Neuron (in vitro differentiated cells): ENCODE measurements around the gene ARSJ.

Experiments
- H2AFZ ChIP-seq: one replicate; pipeline ENCODE4 v1.6.1; 2013; ENCODE audit warnings: low read depth, mild to moderate bottlenecking, inconsistent platforms, low read length, moderate library complexity
- H3K27me3 ChIP-seq: one replicate; pipeline ENCODE4 v1.6.1; 2013; ENCODE audit warnings: low read length; ENCODE audit not compliant: insufficient read depth
- H3K36me3 ChIP-seq: one replicate; pipeline ENCODE4 v1.6.1; 2013; ENCODE audit warnings: low read length; ENCODE audit not compliant: insufficient read depth
- H3K4me1 ChIP-seq: one replicate; pipeline ENCODE4 v1.6.1; 2013; ENCODE audit warnings: low read length; ENCODE audit not compliant: insufficient read depth
- H3K4me3 ChIP-seq: 2 replicates; pipeline ENCODE4 v1.5.1; 2013; ENCODE audit warnings: mild to moderate bottlenecking, low read length, moderate library complexity
- H3K9me3 ChIP-seq: one replicate; pipeline ENCODE4 v1.6.1; 2013; ENCODE audit warnings: low read length

The ARSJ gene

DNA sequence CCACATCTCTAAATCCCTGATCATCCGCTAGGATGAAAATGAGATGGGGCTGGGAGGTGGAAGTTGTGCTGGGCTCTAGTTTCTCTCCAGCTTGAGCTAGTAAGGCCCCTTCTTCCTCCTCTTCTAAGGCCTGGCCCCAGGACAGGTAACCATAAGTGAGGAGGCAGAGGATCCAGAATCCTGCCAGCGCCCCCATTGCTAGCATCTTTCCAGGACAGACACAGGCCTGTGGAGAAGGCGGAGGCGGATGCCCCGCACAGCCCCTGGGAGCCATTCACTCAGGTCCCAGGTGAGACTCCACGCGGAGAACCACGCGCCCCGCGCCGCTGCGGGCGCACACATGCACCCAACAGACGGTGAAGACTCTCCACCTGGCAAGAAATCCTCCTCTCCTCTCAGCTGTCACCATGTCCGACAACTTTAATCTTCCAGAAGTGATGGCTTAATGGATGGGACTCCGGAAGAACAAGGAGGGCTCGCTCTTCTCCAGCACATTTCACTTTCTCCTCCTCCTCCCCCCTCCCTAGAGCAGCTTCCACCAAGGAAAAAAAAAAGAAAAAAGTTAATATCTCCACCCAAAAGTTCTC, 793 bp downstream of the ARSJ start:
- Histone ChIP-seq H3K4me1 (peaks cover 9% of the 10 kb centered on the region), H3K27me3 (peaks cover 37% of the 10 kb centered on the region), H3K36me3 (no peaks in the 10 kb centered on the region), H3K9me3 (no peaks in the 10 kb centered on the region), H2AFZ (peak overlapping the region; percentile 95), H3K4me3 (peak overlapping the region; percentile 57)

DNA sequence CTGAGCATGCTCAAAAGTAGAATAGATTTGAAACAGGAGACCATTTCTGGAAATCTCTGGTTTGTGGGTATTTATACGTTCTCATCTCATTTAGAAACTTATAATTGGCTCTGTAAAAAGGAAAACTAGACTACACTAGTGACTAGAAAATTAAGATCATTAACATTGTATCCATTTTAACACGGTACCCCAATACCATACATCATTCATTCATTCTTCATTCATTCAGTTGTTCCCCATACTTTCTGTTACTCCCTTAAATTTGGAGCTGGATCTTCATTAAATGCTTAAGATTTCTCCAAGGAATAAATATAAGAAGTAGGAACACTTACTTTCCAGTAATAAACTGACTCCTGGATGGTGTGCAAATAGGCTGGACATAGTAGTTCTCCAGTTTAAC, 1.3 kb downstream of the ARSJ start:
- peaks cover 9% of the 10 kb centered on the region for H3K4me1 ChIP-seq
- H2AFZ ChIP-seq = no peak overlapping the region
- H3K4me3 ChIP-seq = no peak overlapping the region
- H3K27me3 ChIP-seq = peaks cover 37% of the 10 kb centered on the region
- no peaks in the 10 kb centered on the region for H3K9me3 ChIP-seq
- no peaks in the 10 kb centered on the region for H3K36me3 ChIP-seq

DNA sequence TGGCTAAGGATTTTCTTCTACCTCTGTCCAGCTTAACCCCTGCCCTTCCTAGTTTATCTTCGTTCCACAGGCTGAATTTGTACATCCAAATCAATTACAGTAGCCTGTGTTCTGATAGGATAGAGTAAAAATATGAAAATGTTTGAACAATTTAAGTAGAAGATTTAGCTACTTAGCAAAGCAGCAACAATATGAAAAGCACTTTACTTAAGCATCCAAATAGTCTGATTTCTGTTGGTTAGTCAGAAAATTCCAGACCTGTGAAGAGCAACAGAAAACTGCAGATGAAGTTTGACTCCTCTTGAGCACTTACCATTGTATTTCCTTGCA, 2.0 kb downstream of the ARSJ start:
- H3K36me3 ChIP-seq = no peaks in the 10 kb centered on the region
- peaks cover 9% of the 10 kb centered on the region for H3K4me1 ChIP-seq
- H3K4me3 ChIP-seq = no peak overlapping the region
- no peaks in the 10 kb centered on the region for H3K9me3 ChIP-seq
- peaks cover 37% of the 10 kb centered on the region for H3K27me3 ChIP-seq
- no peak overlapping the region for H2AFZ ChIP-seq

DNA sequence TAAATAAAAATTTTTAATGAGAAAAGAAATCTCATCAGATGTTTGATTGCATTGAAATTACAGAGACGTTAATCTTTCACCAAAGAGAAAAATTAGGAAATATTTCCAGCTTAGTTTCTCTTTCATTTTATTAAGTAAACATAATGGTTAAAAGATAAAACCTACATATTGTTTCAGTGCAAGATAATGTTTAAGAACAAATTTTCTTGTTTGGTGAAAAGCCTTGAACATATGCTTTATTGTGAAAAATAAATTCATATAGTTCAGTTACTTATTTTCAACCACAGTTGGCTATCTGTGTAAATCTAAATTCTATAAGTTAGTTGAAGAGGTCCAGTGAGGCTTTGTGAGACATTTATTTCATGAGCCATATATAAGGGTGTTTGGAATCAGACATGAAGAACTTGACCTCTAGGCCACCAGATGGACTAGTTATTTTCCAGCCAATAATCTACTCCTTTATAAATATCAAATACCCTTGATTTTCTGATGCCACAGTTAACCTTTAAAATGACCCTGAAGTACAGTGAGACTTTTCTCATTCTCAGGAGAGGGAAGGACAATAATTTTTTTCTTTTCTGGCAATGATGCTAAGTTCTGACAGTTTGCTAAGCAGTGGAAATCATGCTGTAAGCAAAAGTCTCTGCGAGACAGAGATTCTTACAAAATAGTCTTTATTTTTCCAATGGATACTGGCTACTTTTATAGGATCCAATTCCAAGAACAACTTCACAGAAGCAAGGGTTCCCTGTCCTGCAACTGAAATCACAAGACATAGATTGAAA, 2.5 kb downstream of the ARSJ start:
- Histone ChIP-seq H3K4me3 (no peak overlapping the region), H3K9me3 (no peaks in the 10 kb centered on the region), H2AFZ (no peak overlapping the region), H3K4me1 (peaks cover 9% of the 10 kb centered on the region), H3K36me3 (no peaks in the 10 kb centered on the region), H3K27me3 (peaks cover 37% of the 10 kb centered on the region)

DNA sequence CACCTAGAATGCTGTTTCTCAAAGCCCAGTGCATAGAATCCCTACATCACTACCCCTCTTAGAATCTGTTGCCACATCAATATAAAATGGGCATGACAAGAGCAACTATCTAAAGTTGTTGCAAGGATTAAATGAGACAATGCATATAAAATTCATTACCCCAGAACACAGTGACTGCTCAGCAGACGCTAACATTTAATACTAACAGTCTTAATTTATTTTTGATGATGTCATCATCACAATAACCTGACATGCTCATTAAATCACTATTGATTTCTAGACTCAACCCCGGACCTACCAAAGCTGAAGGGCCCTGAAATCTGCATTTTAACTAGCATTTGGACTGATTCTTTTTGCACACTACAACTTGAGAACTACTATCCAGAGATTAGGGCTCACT, 3.9 kb downstream of the ARSJ start:
- peaks cover 26% of the 10 kb centered on the region for H3K27me3 ChIP-seq
- no peaks in the 10 kb centered on the region for H3K9me3 ChIP-seq
- no peak overlapping the region for H3K4me3 ChIP-seq

DNA sequence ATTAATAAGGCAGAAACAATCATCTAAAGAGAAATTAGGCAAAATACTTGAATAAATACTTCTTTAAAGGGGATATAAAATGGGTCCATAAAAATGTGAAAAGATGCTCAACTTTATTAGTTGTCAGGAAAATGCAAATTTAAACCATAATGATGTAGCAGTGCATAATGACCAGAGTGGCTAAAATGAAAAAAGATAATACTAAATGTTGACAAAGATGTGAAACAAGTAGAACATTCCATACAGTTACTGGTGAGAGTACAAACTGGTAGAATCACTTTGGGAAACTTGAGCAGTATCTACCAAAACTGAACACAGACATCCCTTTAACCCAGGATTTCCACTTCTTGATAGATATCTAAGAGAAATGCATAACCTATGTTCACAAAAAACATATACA, 5.0 kb downstream of the ARSJ start:
- Histone ChIP-seq H3K36me3 (no peaks in the 10 kb centered on the region), H3K9me3 (no peaks in the 10 kb centered on the region), H2AFZ (no peak overlapping the region), H3K4me3 (no peak overlapping the region), H3K27me3 (peaks cover 23% of the 10 kb centered on the region), H3K4me1 (peaks cover 3% of the 10 kb centered on the region)

More for the DNA sequence above, 3.9 kb downstream of the ARSJ start:
- peaks cover 9% of the 10 kb centered on the region for H3K4me1 ChIP-seq
- no peak overlapping the region for H2AFZ ChIP-seq
- no peaks in the 10 kb centered on the region for H3K36me3 ChIP-seq

DNA sequence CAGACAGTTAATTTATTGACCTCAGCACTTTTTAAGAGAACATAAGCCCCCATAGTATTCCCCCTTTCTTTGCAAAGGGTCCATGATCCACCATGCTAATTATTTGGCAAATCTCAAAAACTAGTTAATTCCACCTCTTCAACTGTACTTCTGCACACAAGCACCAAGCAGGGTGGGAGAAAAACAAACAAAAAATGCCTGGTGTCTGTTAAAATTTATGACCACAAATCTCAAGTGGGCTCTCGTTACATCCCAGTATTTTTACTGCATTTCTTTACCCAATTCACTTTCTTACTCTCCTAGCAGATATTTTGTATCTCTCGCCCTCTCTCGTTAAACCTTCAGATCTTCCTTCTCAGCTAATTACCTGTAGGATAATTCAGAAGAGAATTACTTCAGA, 6.1 kb downstream of the ARSJ start:
- no peaks in the 10 kb centered on the region for H3K4me1 ChIP-seq
- no peak overlapping the region for H2AFZ ChIP-seq

DNA sequence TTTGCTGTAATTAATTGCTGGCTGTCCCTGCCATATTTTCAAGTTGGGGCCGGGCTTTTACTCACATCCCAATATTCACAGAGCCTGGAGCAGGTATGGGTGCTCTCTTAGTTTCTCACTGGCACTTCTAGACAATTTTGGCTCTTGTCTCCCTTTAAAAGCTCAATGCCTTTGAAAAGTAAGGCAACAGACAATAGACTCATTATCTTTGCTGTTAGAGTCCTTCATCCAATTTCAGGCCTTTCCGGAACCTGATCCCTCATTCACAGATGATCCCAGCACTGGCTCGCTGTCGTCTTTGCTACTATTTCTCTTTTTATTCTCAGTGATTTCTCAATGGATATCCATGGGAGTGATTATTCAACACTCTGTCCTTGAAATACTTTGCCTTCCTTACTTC, 6.7 kb downstream of the ARSJ start:
- no peaks in the 10 kb centered on the region for H3K4me1 ChIP-seq
- no peaks in the 10 kb centered on the region for H3K9me3 ChIP-seq
- peaks cover 9% of the 10 kb centered on the region for H3K27me3 ChIP-seq
- H2AFZ ChIP-seq = no peak overlapping the region
- H3K36me3 ChIP-seq = no peaks in the 10 kb centered on the region
- H3K4me3 ChIP-seq = no peak overlapping the region

More for the DNA sequence above, 6.1 kb downstream of the ARSJ start:
- Histone ChIP-seq H3K4me3 (no peak overlapping the region), H3K9me3 (no peaks in the 10 kb centered on the region), H3K27me3 (peaks cover 15% of the 10 kb centered on the region), H3K36me3 (no peaks in the 10 kb centered on the region)

DNA sequence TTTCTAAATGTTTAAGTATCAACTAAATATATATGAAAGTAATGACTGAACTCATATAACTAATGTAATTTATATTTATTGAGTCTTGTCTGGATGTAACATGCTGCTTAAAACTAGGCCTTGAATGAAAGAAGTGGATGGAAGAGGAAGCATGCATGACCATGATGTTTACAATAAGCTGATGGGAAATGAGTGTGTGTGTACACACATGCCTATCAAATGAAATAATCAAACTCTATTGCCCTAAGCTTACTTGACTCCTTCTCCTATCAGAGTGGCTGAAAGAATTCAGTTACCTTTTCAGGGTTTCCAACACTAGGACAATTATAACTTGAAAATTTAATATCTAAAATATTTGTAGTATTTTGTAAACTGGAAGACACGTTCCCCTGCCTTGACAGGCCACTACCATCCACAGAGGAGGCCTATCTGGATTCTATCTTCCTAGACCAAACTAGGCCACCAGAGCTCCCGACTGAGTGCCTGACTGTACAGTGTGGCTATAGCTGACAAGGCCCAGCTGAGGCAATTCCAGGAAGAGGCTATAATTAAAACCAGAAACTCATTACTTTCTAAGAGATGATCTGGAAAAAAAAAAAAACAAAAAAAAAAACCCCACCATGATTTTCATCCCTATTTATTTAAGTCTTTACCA, 7.6 kb downstream of the ARSJ start:
- Histone ChIP-seq H3K4me1 (no peaks in the 10 kb centered on the region), H3K9me3 (no peaks in the 10 kb centered on the region), H2AFZ (no peak overlapping the region), H3K36me3 (no peaks in the 10 kb centered on the region), H3K4me3 (no peak overlapping the region), H3K27me3 (no peaks in the 10 kb centered on the region)

DNA sequence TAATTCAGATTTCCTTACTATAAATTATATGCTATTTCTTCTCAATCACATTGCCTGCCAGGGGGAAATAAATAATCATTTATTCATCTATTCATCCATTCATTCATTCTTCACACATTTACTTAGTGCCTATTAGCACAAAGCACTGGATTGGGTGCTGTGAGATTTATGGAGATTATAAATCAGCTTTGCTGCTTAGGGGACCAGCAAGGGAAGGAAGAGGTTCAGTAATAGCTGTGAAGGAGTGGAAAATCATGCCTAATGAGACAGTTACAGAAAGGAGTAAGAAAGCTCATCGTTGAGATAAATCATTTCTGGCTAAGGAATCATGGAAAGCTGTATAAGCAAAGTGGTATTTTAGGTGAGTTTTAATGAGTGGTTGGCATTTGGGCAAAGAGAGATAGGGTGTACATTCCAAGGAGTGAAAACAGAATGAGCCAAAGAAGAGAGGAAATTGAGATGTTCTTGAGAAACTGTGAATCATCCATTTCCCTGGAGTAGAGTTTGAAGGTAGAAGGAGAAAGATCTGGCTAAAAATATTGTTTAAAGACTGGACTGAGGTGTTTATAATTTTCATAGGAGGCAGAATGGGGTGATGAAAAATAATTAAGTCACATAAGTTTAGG, 9.6 kb downstream of the ARSJ start:
- H3K27me3 ChIP-seq = no peaks in the 10 kb centered on the region
- no peak overlapping the region for H3K4me3 ChIP-seq
- no peaks in the 10 kb centered on the region for H3K4me1 ChIP-seq
- H3K36me3 ChIP-seq = no peaks in the 10 kb centered on the region
- H2AFZ ChIP-seq = no peak overlapping the region
- no peaks in the 10 kb centered on the region for H3K9me3 ChIP-seq

DNA sequence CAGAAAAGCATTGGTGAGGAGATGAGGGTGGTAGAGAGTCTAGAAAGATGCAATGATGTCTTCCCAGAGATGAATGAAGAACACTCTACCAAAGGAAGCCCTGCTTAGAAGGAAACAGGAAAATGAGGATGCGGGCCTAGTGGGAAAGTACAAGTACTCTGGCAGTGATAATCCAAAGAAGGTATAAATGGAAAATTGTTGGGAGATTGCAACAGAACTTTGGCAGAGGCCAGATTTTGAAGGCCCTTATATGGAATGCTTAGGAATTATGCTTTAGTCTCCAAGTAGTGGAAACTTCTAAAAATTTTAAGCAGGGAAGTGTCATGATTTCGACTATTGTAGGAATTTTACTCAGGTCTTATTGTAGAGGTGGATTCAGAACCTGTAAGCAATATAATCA, 11.0 kb downstream of the ARSJ start:
- Histone ChIP-seq H3K36me3 (no peaks in the 10 kb centered on the region), H3K4me3 (no peak overlapping the region)

DNA sequence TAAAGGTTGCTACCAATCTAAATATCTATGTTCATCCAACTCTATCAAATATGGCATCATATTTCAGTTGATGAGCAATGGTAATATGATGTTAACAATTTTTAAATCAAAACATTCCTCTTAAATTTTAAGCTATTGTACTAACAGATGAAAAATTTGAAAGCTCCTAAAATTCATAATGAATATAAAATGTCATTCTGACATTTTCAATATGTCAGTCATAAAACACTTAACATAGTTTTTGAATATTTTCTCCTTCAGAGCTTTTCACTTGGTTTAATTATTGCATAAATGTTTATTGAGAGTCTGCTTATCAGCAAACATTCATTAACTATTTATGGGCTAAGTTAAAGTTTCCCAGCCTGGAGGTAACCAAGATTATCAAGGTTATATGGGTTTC, 11.8 kb downstream of the ARSJ start:
- Histone ChIP-seq H3K4me1 (no peaks in the 10 kb centered on the region), H3K4me3 (no peak overlapping the region), H3K9me3 (no peaks in the 10 kb centered on the region), H3K27me3 (no peaks in the 10 kb centered on the region), H3K36me3 (no peaks in the 10 kb centered on the region), H2AFZ (no peak overlapping the region)

More for the DNA sequence above, 11.0 kb downstream of the ARSJ start:
- Histone ChIP-seq H2AFZ (no peak overlapping the region), H3K9me3 (no peaks in the 10 kb centered on the region), H3K27me3 (no peaks in the 10 kb centered on the region), H3K4me1 (no peaks in the 10 kb centered on the region)

DNA sequence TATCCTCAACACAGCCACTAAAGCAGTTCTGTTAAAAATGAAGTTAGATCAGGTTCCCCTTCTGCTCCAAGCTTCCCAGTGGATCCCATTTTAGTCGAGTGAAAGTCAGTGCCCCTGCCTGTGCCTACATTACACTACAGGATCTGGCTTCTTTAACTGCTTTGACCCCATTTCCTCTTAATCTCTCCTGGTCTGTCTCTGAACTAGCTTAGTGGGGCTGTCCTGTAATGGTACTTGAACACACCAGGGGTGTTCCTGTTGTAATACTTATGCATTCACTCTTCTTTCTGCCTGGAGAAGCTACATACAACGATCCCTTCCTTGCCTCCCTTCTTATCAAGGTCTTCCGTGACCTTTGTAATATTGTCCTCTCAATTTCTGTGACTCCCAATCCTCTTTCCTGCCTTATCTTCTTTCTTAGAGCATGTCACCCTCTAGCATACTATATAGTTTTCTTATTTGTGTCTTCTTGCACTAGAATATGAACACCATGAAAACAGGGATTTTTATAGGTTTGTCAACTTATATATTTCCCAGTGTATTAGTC, 16.7 kb downstream of the ARSJ start:
- Histone ChIP-seq H3K27me3 (no peaks in the 10 kb centered on the region), H3K36me3 (no peaks in the 10 kb centered on the region), H3K4me1 (peaks cover 7% of the 10 kb centered on the region), H2AFZ (no peak overlapping the region), H3K9me3 (no peaks in the 10 kb centered on the region), H3K4me3 (no peak overlapping the region)
